COLO829 (cell line): ENCODE measurements around the gene OR5K2.

Experiments used
- DNase-seq: peaks from one replicate; pipeline ENCODE4 v3.0.0; 2012; ENCODE audit warnings: low spot score

Gene OR5K2

DNA sequence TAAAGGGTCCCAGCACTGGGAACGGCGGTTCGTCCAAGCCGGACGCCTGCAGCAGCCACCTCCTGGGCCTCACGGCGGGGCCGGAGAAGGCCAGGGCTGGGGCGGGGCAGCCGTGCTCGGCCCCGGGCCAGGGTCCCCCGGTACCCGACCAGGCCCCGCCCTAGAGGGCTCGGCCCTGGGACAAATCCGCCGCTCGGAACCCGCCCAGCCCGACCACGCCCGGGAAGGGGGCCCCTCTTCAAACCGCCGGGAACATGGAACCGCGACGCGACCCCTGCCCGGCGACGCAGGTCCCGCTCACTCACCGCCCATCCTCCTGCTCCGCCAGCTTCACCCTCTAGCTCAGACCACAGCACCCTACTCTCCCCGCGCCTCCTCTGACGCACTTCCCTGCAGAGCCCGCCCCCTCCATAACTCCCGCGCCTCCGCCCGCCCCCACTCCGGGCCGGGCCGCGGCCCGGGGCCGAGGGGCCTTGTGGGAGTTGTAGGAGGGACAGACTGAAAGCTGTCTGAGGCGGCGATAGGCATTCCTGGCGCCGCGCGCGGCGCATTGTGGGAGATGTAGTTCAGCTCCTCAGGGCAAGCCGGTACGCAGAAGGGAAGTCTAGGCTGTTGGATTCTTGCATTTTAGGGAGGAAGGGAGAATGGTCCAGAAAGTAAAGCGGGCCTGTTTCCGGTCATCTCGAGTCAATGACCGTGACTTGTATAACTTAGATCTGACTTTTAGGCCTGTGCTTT is 25.2 kb downstream of the OR5K2 start, which contains the start of gene CLDND1:
TSS of gene CLDND1 (minus strand) at position 359 of the 738 bp plus-strand sequence. CDS start 1,478 bp downstream, outside the sequence.
- peak; percentile 97 for DNase-seq

DNA sequence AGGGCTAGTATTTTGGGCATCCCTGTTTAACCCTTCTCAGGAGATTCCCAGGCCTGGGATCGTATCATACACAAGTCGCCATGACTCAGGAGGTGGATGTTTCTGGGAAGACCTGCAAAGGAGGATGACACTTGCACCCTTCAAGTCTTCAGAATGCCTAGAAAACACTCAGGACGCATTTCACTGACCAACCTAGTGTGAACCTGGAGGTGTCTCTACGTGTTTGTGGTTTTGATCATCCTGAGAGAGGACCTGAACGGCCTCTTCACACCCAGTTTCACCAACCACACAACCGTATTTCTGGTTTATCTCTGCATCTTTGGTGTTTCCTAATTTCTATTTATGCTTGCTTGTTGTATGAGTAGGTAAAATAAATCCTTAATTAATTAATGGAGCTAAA is 28.0 kb downstream of the OR5K2 start:
- DNase-seq, result no peak

DNA sequence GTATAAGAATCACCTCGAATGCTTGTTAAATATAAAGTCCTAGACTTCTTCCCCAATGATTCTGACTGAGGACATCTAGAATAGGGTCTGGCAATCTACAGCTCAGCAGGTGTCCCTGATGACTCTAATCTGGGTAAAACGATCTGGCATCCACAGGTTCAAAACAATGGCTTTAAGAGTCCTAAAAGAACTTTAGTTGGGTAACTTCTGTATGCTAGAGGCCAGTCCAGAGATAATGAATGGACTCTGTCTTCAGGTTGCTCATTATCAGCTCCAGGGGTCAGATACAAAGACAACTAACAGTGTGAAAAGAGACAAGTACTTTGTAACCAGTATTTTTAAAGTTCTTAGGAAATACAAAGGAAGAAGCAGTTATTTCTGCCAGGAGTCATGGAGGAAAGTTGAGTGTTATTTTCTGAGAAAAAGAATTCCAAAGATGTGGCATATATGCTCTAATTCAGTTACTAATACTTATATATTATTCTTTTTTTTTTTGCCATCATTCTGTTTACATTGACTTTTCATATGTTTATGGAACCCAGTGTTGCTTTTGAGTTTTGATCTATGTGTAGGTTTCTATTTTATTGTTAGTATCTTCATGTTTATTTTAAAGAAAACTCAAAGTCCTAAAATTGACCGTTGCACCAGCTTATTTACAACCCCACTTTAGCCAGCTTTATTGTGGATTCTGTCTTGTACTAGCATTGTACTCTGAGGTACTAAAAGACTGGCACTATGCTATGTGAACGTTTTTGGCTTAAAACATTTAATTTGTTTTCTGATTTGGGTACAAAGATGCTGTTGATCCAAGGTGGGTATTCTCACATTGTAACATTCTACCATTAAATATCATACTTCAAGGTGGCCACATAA is 31.2 kb downstream of the OR5K2 start:
- DNase-seq, result no peak

DNA sequence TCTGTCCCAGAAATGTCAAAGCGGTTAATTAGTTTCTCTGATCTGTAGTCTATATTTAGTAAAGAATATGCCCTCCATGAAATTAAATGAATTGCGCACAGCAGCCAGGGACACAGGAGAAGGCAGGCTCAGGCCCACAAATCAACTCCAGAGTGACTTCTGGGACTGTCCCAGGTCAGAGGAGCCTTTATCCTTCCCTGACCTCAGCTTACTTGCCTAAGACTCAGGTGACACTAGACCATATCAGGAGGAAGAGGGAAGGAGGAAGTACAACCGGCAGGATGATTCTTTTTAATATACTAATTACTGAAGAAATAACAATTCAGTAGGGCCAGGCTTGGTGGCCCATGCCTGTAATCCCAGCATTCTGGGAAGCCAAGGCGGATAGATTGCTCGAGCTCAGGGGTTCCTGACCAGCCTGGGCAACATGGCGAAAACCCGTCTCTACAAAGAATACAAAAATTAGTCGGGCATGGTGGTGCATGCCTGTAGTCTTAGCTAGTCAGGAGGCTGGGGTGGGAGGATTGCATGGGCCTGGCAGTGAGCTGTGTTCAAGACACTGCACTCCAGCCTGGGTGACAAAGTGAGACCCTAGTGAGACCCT is 32.5 kb downstream of the OR5K2 start:
- DNase-seq, result no peak

DNA sequence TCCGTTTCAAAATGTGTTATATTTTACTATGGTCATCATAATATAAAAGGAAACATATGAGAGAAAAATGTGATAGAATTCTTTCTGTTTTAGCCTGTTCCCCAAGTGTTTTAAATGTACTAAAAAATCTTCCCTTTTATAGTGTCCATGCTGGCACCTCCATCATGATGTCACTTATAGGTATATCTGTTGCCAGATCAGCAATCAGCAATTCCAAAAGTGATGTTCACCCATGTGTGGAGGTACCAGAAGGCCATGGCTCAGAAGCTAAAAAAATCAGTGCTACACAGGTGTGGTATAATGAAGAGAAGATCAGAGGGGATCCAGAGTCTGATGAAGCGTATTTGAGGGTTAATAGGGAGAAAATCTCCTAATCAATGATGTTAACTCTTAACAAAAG is 33.2 kb downstream of the OR5K2 start:
- no peak for DNase-seq

DNA sequence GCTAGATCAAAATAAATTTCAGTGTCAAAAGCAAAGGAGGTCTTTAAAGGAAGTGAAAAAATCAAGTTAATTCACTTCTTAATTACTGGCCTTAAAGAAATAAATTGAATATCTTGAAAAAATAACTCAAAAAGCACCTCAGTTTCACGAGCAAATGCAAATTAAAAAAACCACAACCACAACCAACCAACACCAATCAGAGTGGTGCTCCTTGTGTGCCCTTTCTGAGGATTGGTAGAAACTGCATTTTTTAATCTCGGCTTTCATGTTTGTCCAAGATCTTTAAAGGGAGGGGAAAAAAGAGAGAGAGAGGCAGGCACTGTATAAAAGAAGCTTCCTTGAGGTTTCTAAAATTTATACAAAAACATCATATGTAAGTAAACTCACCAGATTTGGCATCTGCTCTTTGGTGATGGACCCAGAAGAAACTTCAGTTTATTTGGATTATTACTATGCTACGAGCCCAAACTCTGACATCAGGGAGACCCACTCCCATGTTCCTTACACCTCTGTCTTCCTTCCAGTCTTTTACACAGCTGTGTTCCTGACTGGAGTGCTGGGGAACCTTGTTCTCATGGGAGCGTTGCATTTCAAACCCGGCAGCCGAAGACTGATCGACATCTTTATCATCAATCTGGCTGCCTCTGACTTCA is 34.3 kb downstream of the OR5K2 start, which contains the start of gene GPR15:
TSS of gene GPR15 (plus strand) at position 357 of the 653 bp plus-strand sequence. CDS start at position 413, 56 bp downstream.
- no peak for DNase-seq

DNA sequence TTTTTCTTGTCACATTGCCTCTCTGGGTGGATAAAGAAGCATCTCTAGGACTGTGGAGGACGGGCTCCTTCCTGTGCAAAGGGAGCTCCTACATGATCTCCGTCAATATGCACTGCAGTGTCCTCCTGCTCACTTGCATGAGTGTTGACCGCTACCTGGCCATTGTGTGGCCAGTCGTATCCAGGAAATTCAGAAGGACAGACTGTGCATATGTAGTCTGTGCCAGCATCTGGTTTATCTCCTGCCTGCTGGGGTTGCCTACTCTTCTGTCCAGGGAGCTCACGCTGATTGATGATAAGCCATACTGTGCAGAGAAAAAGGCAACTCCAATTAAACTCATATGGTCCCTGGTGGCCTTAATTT is 34.8 kb downstream of the OR5K2 start:
- DNase-seq, result no peak

DNA sequence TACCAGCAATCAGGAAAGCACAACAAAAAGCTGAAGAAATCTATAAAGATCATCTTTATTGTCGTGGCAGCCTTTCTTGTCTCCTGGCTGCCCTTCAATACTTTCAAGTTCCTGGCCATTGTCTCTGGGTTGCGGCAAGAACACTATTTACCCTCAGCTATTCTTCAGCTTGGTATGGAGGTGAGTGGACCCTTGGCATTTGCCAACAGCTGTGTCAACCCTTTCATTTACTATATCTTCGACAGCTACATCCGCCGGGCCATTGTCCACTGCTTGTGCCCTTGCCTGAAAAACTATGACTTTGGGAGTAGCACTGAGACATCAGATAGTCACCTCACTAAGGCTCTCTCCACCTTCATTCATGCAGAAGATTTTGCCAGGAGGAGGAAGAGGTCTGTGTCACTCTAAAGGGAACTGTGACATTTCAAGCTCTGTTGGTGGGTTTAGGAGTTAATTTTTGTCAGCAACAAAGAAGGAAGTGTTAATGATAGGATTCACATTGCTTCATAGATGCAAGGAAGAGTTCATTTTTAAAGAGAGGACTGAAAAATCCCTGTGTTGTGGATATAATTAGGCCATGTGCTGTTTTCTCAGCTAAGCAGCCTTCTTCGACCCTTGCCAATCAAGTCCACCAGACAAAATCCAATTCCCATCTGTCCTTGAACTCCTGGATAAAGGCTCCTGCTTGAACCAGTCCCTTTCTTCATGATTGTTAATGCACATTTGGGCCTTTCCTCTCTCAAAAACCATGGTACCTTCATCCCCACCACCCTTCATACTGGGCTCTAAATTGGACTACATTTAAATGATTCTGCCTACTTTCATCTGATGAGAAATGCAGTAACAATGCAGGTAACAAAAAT is 35.5 kb downstream of the OR5K2 start:
- no peak for DNase-seq

DNA sequence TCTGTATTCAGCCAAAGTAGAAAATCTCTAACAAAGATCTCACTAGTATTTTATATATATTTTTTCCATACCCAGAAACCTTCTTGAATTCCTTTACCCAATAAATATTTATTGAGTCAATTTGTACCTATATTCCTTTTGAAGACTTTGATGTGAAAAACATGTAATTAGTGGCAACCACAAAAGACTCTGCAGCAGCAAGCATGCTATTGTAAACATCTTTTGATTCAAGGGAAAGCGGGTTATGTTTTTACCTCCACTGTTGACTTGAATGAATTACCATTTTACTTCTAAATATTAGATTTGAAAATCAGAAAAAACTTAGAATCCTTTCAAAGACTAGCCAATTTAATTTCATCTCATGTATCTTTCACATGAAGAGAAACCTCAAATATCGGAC is 36.7 kb downstream of the OR5K2 start:
- no peak for DNase-seq

DNA sequence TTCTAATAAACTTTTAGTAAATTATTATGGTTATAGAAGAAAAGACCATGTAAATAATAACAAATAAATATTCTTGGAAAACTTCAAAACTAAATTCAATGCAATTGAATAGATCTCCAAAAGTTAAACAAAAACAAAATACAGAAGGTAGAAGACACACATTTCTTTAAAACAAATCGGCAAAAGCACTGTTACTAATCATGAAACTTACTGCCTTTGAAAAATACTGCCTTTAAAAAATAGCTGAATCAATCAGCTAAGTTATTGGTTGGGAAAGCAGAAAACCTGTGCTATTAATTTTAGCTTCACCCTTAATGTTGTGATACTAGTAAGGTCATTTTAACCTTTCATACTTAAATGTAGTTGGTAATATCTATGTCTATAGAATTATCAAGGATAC is 37.3 kb downstream of the OR5K2 start:
- no peak for DNase-seq

DNA sequence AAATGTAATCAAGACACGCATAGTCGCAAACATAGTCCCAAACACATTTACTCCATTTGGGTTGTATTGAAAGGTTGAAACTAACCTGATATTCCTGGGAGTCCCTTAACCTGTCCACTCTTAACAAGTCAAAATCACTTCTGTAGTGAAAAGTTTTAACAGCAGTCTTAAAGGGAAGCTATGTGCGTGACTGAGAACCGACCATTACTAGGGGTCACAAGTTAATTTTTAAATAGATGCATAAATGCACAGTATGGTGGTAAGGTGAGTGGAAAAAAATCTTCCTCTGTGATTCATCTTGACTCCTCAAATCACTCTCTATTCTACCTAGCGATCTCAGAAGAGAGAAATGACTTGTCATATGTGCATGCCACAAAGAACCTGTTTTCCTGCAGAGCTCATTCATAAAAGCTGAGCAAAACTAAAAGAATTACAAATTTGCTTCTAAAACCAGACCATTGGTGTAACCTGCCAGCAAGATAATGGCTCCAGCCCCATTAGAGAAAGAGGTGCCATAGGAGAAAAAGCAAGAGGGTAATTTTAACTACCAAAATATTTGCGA is 39.1 kb downstream of the OR5K2 start:
- DNase-seq, result no peak

DNA sequence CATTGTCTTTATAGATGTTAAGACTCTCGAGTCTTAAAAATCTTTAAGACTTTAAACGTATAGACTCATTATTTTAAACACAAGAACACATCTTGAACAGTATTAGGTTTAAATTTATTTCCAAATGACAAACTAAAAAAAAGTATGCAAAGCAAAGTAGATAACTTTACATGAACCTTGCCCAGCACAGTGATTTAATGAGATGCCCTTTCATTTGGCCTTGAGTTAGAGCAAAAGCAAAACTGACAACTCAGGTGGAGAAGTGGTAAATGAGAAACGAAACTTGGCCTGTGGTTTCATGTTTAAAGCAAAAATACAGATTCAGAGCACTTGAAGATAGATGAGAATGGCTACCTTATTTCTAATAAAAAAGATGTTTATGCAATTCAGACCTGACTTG is 42.9 kb downstream of the OR5K2 start:
- no peak for DNase-seq

DNA sequence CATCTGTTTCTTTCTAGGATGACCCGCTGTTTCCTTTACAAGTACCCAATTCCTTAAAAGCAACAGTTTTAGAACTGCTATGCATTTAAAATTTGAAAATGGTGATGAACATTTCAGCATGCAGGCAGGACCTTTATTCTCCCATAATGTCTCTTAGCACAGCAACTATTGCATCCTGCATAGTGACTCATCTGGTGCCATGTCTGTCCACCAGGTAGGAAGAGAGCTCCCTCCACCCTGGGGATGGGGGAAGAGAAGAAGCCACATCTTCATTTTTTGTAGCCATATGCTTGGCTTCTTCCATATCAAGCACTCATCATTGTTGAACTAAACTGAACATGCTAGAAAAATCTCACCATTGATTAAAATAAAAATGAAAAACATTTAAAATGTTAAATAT is 44.2 kb downstream of the OR5K2 start:
- no peak for DNase-seq

DNA sequence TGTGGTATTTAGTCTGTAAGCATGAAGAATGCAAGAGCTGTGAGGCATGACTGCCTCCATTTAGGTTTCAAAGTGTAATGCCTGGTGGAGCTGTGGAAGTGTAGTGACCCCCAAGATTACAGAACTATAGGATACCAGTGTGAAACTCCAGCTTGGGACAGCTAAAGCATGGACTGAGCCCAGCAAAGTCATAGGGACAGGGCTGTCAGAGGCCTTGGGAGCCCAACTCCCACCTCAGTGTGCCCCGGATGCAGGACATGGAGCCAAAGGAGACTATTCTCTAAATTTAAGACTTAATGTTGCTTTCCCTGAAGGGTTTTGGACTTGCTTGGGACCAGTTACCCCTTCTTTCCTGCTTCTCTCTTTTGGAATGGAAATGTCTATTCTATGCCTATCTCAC is 45.1 kb downstream of the OR5K2 start:
- DNase-seq, result no peak

DNA sequence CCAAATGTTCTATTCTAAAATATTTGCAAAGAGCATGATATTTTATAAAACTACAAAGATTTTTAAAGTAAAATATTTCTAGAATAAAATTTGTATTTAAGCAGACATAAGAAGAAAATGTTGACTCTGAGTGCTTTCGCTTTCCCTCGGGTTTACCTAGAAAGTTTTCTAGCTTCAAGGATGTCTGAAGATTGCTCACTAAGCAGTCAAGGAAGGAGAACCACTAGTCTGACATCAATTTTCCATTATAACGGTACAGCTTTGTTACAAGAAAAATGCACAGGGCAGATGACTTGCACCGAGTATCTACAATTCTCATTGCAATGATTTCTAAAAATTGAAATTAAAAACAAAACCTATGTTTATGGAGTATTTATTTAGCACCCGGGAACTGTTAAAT is 48.5 kb downstream of the OR5K2 start:
- DNase-seq, result no peak
